HG02981 (cell line): Measurements from ENCODE around the gene IGFALS.
"Not testable (repeated sequence)": the region's sequence is repeated elsewhere in the genome, so short reads cannot be mapped to it uniquely, and the experiment has no call there.

Experiments used
- ATAC-seq: cut with Tn5 transposase; IDR thresholded peaks from one replicate; pipeline ENCODE4 v1.9.1; 2021; ENCODE audit warnings: mild to moderate bottlenecking, moderate library complexity; ENCODE audit not compliant: unreplicated experiment

IGFALS gene

GRCh38 chr16:1818204-1818872 is 24.8 kb upstream of the IGFALS start:
- no peak for ATAC-seq

GRCh38 chr16:1817716-1818115 is 24.2 kb upstream of the IGFALS start:
- no peak for ATAC-seq

DNA sequence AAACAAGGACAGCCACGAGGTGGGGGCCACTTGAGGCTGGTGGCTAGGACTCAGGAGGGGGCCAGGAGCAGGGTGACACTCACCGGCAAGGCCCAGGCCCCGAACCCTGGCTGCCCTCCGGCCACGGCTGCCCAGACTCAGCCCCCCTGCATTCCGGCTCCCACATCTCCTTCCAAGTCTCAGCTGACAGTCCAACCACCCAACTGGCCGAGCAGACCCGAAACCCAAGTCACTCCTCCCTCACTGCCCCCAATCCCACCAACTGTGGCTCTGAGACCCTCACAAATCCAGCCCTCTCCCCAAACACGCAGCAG is 23.7 kb upstream of the IGFALS start:
- ATAC-seq: no peak

- ATAC-seq: no peak
Observed at GRCh38 chr16:1816396-1817275, 23.1 kb upstream of the IGFALS start.

GRCh38 chr16:1815461-1815860 is 22.0 kb upstream of the IGFALS start:
- no peak for ATAC-seq

DNA sequence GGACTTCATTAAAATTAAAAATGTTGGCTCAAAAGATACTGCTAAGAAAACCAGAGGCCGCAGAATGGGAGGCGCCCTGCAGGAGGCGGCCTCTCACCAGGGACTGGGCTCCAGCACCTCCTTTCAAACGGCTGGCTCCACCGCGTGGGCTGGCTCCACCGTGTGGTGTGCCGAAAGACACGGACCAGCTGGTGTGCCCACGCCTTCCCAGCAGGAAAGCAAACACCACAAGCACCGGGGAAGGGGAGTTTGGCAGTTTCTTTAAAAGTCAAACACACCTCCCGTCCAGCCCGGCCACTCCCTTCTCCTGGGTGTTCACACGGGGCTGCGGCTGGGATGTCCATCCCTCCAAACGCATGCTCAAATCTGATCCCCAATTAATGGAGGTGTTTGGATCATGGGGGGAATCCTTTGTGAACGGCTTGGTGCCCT is 19.2 kb upstream of the IGFALS start:
- ATAC-seq: no peak

GRCh38 chr16:1810536-1810935 is 17.0 kb upstream of the IGFALS start:
- ATAC-seq: no peak

GRCh38 chr16:1810106-1810505 is 16.6 kb upstream of the IGFALS start:
- no peak for ATAC-seq

DNA sequence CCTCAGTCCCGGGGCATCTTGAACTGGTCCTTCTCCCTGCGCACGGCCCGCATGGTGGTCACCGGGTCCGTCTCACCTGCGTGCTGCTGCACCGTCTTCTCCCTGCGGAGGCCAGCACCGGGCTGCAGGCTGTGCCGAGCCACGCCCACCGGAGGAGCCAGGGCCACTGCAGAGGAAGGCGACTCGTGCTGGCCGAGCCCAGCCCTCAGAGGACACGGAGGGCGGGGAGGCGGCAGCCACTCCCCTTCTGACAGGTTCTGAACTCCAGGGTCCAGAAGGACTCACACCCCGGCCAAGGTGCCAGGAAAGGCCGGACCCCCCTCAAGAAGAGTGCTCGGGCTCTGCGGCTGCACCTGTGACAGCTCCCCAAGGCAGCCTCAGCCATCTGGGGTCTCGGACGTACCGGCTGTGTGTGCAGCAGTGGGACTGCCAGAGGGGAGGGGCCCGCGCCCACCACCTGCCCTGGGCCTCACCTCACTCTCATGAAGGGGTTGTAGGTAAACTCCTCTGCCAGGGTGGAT is 15.8 kb upstream of the IGFALS start:
- no peak for ATAC-seq

DNA sequence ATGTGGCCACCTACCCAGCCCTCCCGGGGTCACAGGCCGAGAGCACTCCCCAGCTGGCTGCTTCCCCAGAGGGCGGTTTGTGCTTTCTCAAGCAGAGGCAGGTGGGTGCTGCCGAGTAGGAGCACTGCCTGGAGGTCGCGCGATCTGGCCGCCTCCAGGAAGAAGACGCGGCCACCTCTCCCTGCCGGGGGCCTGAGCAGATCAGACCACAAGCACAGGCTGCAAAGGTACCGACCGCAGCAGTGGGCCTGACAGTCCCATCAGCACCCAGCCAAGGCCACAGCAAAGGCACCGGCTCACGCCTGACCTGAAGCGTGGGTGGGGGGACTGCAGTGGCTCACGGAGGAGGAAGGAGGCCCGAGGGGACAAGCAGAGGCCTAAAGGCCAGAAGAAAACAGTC is 15.2 kb upstream of the IGFALS start:
- ATAC-seq: no peak

- ATAC-seq: no peak
Observed at GRCh38 chr16:1807626-1808025, 14.1 kb upstream of the IGFALS start.

DNA sequence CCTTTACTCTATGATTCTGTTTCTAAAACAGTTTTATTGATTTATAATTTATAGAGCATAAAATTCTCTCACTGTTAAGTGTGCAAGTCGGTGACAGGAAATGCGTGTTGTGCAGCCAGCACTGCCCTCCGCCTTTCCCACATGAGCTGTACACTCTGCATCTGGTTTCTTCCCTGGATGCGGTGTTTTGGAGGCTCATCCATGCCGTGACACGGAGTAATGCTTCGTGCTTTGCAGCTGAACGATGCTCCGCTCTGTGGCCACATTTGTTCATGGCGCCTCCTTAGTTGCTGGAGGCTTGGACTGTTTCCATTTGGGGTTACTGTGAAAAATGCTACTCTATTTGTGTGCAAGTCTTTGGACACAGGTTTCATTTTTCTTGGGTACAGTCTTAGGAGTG is 7.2 kb upstream of the IGFALS start:
- ATAC-seq: no peak

DNA sequence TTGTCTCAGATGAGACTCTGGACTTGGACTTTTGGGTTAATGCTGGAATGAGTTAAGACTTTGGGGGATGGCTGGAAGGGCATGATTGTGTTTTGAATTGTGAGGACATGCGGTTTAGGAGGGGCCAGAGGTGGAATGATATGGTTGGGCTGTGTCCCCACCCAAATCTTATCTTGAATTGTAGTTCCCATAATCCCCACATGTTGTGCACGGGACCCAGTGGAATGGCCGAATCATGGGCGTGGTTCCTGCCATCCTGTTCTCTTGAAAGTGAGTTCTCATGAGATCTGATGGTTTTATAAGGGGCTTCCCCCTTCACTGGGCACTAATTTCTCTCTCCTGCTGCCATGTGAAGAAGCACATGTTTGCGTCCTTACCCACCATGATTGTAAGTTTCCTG is 5.8 kb upstream of the IGFALS start:
- not testable (repeated sequence) for ATAC-seq

DNA sequence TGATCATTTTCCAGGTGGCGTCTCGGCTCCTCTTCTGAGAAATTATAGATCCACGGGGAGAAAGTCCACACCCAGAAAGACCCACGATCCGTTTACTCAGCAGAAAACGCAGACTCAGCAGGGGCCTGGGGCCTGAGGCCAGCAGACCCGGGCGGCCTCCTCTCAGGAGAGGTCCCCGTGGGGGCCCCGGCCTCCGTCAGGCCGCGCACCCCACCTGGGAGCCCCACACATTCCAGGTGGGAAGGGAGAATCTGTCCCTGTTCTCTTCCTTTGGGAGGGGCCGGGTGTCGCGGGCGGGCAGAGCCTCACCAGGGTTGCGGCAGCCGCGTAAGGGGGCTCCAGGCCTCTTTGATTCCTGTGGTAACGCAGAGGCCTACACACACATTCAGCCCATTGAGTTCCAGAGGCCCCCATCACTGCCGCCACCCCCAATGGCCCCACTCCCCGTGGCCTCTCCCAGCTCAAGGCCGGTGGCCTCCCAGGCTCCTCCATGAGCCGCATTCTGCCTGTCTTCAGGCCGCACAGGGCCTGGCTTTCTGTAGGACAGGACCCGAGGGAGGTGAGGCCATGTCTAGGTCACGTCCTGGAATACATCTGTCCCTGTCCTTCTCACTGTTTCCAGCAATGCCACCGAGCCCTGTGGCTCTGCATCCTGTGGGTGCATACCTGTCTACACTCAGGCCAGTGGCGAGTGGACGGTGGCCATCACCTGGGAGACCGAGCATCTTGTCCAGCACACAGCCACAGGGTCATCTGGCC is 1.6 kb upstream of the IGFALS start:
- ATAC-seq: no peak

DNA sequence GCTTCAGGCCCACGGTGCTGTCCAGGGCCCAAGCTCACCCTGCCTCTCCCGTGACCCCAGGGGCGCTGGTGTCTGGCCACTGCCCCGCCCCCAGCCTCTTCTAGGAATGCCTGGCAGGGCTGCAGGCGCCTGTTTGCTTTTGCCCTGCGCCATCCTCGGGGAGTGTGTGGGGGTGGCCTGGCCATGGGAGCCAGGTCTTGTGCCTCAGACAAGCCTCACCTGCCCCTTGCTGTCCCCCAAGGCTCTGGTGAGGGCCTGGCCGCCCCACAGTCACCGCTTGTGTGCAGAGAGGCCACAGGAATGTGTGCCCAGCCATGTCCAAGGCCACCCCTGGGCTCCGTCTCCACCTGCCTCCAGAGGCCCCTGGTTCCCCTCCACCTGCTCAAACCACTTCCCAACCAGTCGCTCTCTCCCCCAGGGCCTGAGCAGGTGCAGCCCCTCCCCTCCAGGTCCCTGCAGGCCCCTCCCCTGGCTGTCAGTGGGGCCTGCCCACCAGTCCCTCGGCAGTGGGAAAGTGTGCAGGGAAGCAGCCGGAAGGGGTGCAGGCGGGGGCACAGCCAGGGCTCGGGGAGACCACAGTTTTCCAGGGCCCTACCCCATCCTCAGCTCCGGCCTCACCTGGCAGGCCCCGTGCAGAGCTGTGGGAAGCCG is 841 bp upstream of the IGFALS start:
- ATAC-seq: no peak

GRCh38 chr16:1792836-1793577 is 498 bp downstream of the IGFALS start:
- ATAC-seq: no peak

- no peak for ATAC-seq
Observed at GRCh38 chr16:1791943-1792812, 1.3 kb downstream of the IGFALS start.

GRCh38 chr16:1791256-1791942 is 2.1 kb downstream of the IGFALS start:
- no peak for ATAC-seq
